OCI-LY1 (cell line): ENCODE data around the gene GMDS.

ENCODE experiments used
- H2AFZ ChIP-seq: fragments of 200-600 bp; sonication (generic), shearing (Covaris generic); 2 replicates; pipeline ENCODE4 v1.6.0; 2014; ENCODE audit warnings: antibody characterized with exemption, mild to moderate bottlenecking, low read length
- H3F3A ChIP-seq: fragments of 200-600 bp; sonication (generic), shearing (Covaris generic); 2 replicates; pipeline ENCODE4 v1.6.0; 2014; ENCODE audit warnings: mild to moderate bottlenecking, antibody characterized with exemption, low read length, moderate library complexity; ENCODE audit not compliant: insufficient read depth
- H3K27ac ChIP-seq: fragments of 200-600 bp; sonication (generic); 2 replicates; pipeline ENCODE4 v1.5.1; 2014; ENCODE audit warnings: low read length, mixed run types, mild to moderate bottlenecking, low read depth; ENCODE audit not compliant: poor library complexity, severe bottlenecking
- H3K27me3 ChIP-seq: fragments of 200-600 bp; sonication (generic); 2 replicates; pipeline ENCODE4 v1.6.0; 2014; ENCODE audit warnings: antibody characterized with exemption, mild to moderate bottlenecking, low read length, moderate library complexity; ENCODE audit not compliant: insufficient read depth
- H3K36me3 ChIP-seq: fragments of 200-600 bp; sonication (generic); 2 replicates; pipeline ENCODE4 v1.6.1; 2014; ENCODE audit warnings: mild to moderate bottlenecking, antibody characterized with exemption, low read length, moderate library complexity, mixed read lengths; ENCODE audit not compliant: insufficient read depth
- H3K4me1 ChIP-seq: fragments of 200-600 bp; sonication (generic); 2 replicates; pipeline ENCODE4 v1.5.1; 2014; ENCODE audit warnings: mild to moderate bottlenecking, low read length, moderate library complexity; ENCODE audit not compliant: insufficient read depth, severe bottlenecking
- H3K4me2 ChIP-seq: fragments of 200-600 bp; sonication (generic), shearing (Covaris generic); 2 replicates; pipeline ENCODE4 v1.6.1; 2014; ENCODE audit warnings: low read length
- H3K4me3 ChIP-seq: fragments of 200-600 bp; sonication (generic); 2 replicates; pipeline ENCODE4 v1.5.1; 2014; ENCODE audit warnings: low read length, low read depth, mild to moderate bottlenecking, mixed read lengths; ENCODE audit not compliant: poor library complexity, severe bottlenecking
- H3K79me2 ChIP-seq: fragments of 200-600 bp; shearing (Covaris generic); 2 replicates; pipeline ENCODE4 v1.6.1; 2016; ENCODE audit warnings: mixed run types, low read length, mixed read lengths; ENCODE audit not compliant: insufficient read depth
- H3K9ac ChIP-seq: fragments of 200-600 bp; sonication (generic), shearing (Covaris generic); 2 replicates; pipeline ENCODE4 v1.6.1; 2014; ENCODE audit warnings: mild to moderate bottlenecking, low read length, mixed read lengths
- H3K9me2 ChIP-seq: fragments of 200-600 bp; sonication (generic), shearing (Covaris generic); 2 replicates; pipeline ENCODE4 v1.6.1; 2014; ENCODE audit warnings: low read depth, mild to moderate bottlenecking, low read length, mixed read lengths
- H3K9me3 ChIP-seq: fragments of 200-600 bp; shearing (Covaris generic); 2 replicates; pipeline ENCODE4 v1.6.1; 2014; ENCODE audit warnings: low read length, mixed read lengths
- H4K20me1 ChIP-seq: fragments of 200-600 bp; sonication (generic), shearing (Covaris generic); 2 replicates; pipeline ENCODE4 v1.6.0; 2016; ENCODE audit warnings: mild to moderate bottlenecking, low read length; ENCODE audit not compliant: insufficient read depth
- CTCF ChIP-seq: fragments of 200-600 bp; sonication (generic), shearing (Covaris generic); IDR thresholded peaks from 2 replicates; pipeline ENCODE4 v1.5.1; 2017; ENCODE audit warnings: mild to moderate bottlenecking, antibody characterized with exemption, low read length, moderate library complexity, mixed read lengths
- EZH2 ChIP-seq: fragments of 200-600 bp; sonication (generic), shearing (Covaris generic); IDR thresholded peaks from 2 replicates; pipeline ENCODE4 v1.8.0; 2017; ENCODE audit warnings: borderline replicate concordance, mixed run types, mild to moderate bottlenecking, antibody characterized with exemption, low read length, moderate library complexity, mixed read lengths

The GMDS gene

GRCh38 chr6:1962201-1962600 lies 283.2 kb downstream of the GMDS start:
- Histone ChIP-seq H3K79me2 (no peaks in the 10 kb centered on the region), H3K27me3 (no peaks in the 10 kb centered on the region), H3K9me3 (no peaks in the 10 kb centered on the region), H2AFZ (no peak overlapping the region), H3K27ac (no peak overlapping the region), H3K4me3 (no peak overlapping the region), H3K9ac (no peak overlapping the region), H3K9me2 (no peaks in the 10 kb centered on the region), H3K36me3 (no peaks in the 10 kb centered on the region), H3K4me2 (no peak overlapping the region), H4K20me1 (no peaks in the 10 kb centered on the region), H3K4me1 (peaks cover 5% of the 10 kb centered on the region), H3F3A (no peaks in the 10 kb centered on the region)
- TF ChIP-seq CTCF (no peak), EZH2 (no peak)

GRCh38 chr6:1960486-1961142 lies 284.8 kb downstream of the GMDS start:
- H3K9me3 ChIP-seq, result no peaks in the 10 kb centered on the region
- no peak overlapping the region for H3K4me3 ChIP-seq
- H3K9me2 ChIP-seq, result no peaks in the 10 kb centered on the region
- no peaks in the 10 kb centered on the region for H3K27me3 ChIP-seq
- no peaks in the 10 kb centered on the region for H3K79me2 ChIP-seq
- H3F3A ChIP-seq, result no peaks in the 10 kb centered on the region
- no peak overlapping the region for H3K4me2 ChIP-seq
- no peaks in the 10 kb centered on the region for H3K36me3 ChIP-seq
- no peak overlapping the region for H2AFZ ChIP-seq
- H4K20me1 ChIP-seq, result no peaks in the 10 kb centered on the region
- H3K4me1 ChIP-seq, result peaks cover 5% of the 10 kb centered on the region
- no peak for TF ChIP-seq CTCF
- no peak for TF ChIP-seq EZH2
- no peak overlapping the region for H3K9ac ChIP-seq
- H3K27ac ChIP-seq, result no peak overlapping the region

GRCh38 chr6:1958257-1958656 lies 287.1 kb downstream of the GMDS start:
- Histone ChIP-seq H4K20me1 (no peaks in the 10 kb centered on the region), H3K4me3 (no peak overlapping the region), H3K27ac (no peak overlapping the region), H3K79me2 (no peaks in the 10 kb centered on the region), H3K9ac (no peak overlapping the region), H2AFZ (no peak overlapping the region), H3K9me2 (no peaks in the 10 kb centered on the region), H3K4me1 (peaks cover 5% of the 10 kb centered on the region), H3K9me3 (no peaks in the 10 kb centered on the region), H3F3A (no peaks in the 10 kb centered on the region), H3K4me2 (no peak overlapping the region), H3K36me3 (no peaks in the 10 kb centered on the region), H3K27me3 (no peaks in the 10 kb centered on the region)
- TF ChIP-seq EZH2 (no peak), CTCF (no peak)
